NCI-H774 (cell line): ENCODE measurements around the gene DUS3L.

Experiments
- DNase-seq: peaks from one replicate; lab custom pipeline; 2025; lab: John Stamatoyannopoulos, UW

Gene DUS3L

GRCh38 chr19:5790559-5791520, at the start of gene DUS3L:
Gene DUS3L (minus strand): TSS chr19:5791163. CDS start chr19:5791141, 22 bp downstream.
- peak; percentile 97 for DNase-seq

GRCh38 chr19:5839065-5840017, 48.4 kb upstream of the DUS3L start, which contains the start of gene FUT6:
Gene FUT6 (minus strand): TSS chr19:5839702. CDS start chr19:5832567, 7,135 bp downstream.
- no peak for DNase-seq

GRCh38 chr19:5838353-5839064, 47.5 kb upstream of the DUS3L start:
- no peak for DNase-seq

- DNase-seq, result no peak
Measured at GRCh38 chr19:5837761-5838352, 46.9 kb upstream of the DUS3L start.

- DNase-seq, result no peak
Measured at GRCh38 chr19:5832527-5833216, 41.7 kb upstream of the DUS3L start.

GRCh38 chr19:5832061-5832460, 41.1 kb upstream of the DUS3L start:
- no peak for DNase-seq

- no peak for DNase-seq
Measured at GRCh38 chr19:5831159-5831558, 40.2 kb upstream of the DUS3L start.

- DNase-seq, result no peak
Measured at GRCh38 chr19:5829567-5830310, 38.8 kb upstream of the DUS3L start.

GRCh38 chr19:5828661-5829566, 38.0 kb upstream of the DUS3L start:
- no peak for DNase-seq

GRCh38 chr19:5827891-5828660, 37.1 kb upstream of the DUS3L start:
- peak; percentile 99 for DNase-seq

GRCh38 chr19:5827342-5827890, 36.5 kb upstream of the DUS3L start:
- no peak for DNase-seq

- DNase-seq, result peak; percentile 88
Measured at GRCh38 chr19:5826531-5827341, 35.8 kb upstream of the DUS3L start.

- no peak for DNase-seq
Measured at GRCh38 chr19:5825178-5825577, 34.2 kb upstream of the DUS3L start.

GRCh38 chr19:5824751-5825150, 33.8 kb upstream of the DUS3L start:
- DNase-seq, result no peak

GRCh38 chr19:5823579-5824281, 32.8 kb upstream of the DUS3L start:
- no peak for DNase-seq

- no peak for DNase-seq
Measured at GRCh38 chr19:5822181-5822844, 31.4 kb upstream of the DUS3L start.
